ENCODE measurements around the gene GLTP.

DNA sequence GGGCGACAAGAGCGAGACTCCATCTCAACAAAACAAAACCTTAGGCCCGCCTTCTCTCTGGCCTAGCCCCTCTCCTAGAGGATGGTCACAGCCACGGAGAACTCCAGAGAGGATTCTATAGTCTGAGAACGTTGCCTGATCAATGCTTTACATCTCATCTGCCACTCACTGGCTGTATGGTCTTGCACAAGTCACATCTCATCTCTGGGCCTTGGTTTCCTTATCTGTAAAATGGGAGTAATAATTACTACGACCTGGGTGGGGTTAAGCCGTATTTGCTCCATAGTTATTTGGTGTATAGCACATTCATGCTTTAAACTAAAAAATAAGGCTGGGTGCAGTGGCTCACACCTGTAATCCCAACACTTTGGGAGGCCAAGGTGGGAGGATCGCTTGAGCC, 55.6 kb downstream of the GLTP start:
- TF ChIP-seq, protein P1, sequence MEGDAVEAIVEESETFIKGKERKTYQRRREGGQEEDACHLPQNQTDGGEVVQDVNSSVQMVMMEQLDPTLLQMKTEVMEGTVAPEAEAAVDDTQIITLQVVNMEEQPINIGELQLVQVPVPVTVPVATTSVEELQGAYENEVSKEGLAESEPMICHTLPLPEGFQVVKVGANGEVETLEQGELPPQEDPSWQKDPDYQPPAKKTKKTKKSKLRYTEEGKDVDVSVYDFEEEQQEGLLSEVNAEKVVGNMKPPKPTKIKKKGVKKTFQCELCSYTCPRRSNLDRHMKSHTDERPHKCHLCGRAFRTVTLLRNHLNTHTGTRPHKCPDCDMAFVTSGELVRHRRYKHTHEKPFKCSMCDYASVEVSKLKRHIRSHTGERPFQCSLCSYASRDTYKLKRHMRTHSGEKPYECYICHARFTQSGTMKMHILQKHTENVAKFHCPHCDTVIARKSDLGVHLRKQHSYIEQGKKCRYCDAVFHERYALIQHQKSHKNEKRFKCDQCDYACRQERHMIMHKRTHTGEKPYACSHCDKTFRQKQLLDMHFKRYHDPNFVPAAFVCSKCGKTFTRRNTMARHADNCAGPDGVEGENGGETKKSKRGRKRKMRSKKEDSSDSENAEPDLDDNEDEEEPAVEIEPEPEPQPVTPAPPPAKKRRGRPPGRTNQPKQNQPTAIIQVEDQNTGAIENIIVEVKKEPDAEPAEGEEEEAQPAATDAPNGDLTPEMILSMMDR (IDR thresholded peaks at IDR 0.05) = no peak
- TF ChIP-seq POLR2AphosphoS5 (IDR thresholded peaks at IDR 0.05) (no peak), POLR2A (IDR thresholded peaks at IDR 0.05) (no peak)
